Stomach (tissue), 9 donors: Measurements from ENCODE around the gene SDSL. TPM values are rescaled to one million over a fixed set of nuclear protein-coding genes. Genes with fewer than 3 reads are reported as not detected.

ENCODE experiments used
- DNase-seq, 2 donors: peaks; one replicate each; pipeline versions ENCODE4 v3.0.0 to v3.0.0-alpha.2; 2013 to 2019
- H3K27ac ChIP-seq, 5 donors: fragments of 200-600 bp in 4 of 5; sonication (generic) in 4 of 5; one replicate each; pipeline ENCODE4 v1.5.1; 2013 to 2019; ENCODE audit warnings: mild to moderate bottlenecking in 1 of 5, moderate library complexity in 1 of 5
- H3K27me3 ChIP-seq, 3 donors: fragments of 200-600 bp; sonication (generic); one replicate each; pipeline ENCODE4 v1.5.1; 2017 to 2019; ENCODE audit warnings: mixed run types in 1 of 3
- H3K36me3 ChIP-seq, 4 donors: fragments of 200-600 bp; sonication (generic); 1 replicate in 3 of 4; 2 replicates in 1 of 4; pipeline ENCODE4 v1.5.1; 2016 to 2019
- H3K4me1 ChIP-seq, 4 donors: fragments of 200-600 bp; sonication (generic); one replicate each; pipeline ENCODE4 v1.5.1; 2016 to 2019
- H3K4me3 ChIP-seq, 4 donors: fragments of 200-600 bp; sonication (generic) in 3 of 4; one replicate each; pipeline ENCODE4 v1.5.1; 2016 to 2019; ENCODE audit warnings: mild to moderate bottlenecking in 1 of 4
- H3K9me3 ChIP-seq, 4 donors: fragments of 200-600 bp; sonication (generic); one replicate each; pipeline ENCODE4 v1.5.1; 2016 to 2019
- EP300 ChIP-seq: sonication (generic); formaldehyde crosslinking; IDR thresholded peaks from one replicate; pipeline ENCODE4 v1.6.1; 2017; ENCODE audit warnings: antibody characterized with exemption
- POLR2A ChIP-seq, 4 donors: fragments of 450-650 bp; IDR thresholded peaks; one replicate each; pipeline ENCODE4 v1.6.1; 2016; ENCODE audit warnings: antibody characterized with exemption in 4 of 4, control low read depth in 2 of 4, mild to moderate bottlenecking in 1 of 4, moderate library complexity in 1 of 4
- POLR2AphosphoS5 ChIP-seq, 3 donors: sonication (generic); formaldehyde crosslinking; IDR thresholded peaks; one replicate each; pipeline ENCODE4 v1.6.1; 2016; ENCODE audit warnings: antibody characterized with exemption in 3 of 3
- WGBS, 5 donors: extraction: QIAGEN DNeasy Blood & Tissue Kit in 3 of 5; methylation state at CpG; one replicate each; pipeline versions ENCODE4 v1.1.5 to v1.1.7; 2013 to 2018; 5-methylcytosine and 5-hydroxymethylcytosine counted together
- intact Hi-C: fragments of 100-400 bp; cut with DNase I; formaldehyde crosslinking; loops from one replicate; pipeline ENCODE4 v1.15.1; 2023; ENCODE audit warnings: low total_unique reads
- polyA plus RNA-seq, 3 donors: library from polyadenylated mRNA; stranded (reverse); fragments of 200-250 nt; gene quantifications; one replicate each; pipeline ENCODE4 v1.2.3, GENCODE V29; 2013
- total RNA-seq, 5 donors: library from RNA; depleted of rRNA; stranded (reverse); fragments of >200 nt; gene quantifications; one replicate each; pipeline versions ENCODE4 v1.1.0 to v1.2.3, GENCODE V29; 2014 to 2016
- TF ChIP-seq, protein P1 (sequence below), 7 experiments: fragments of 450-650 bp in 4 of 7; fragments of 200-600 bp in 3 of 7; sonication (generic) in 3 of 7; IDR thresholded peaks; one replicate each; pipeline ENCODE4 v1.5.1; 2016 to 2019; ENCODE audit warnings: antibody characterized with exemption in 7 of 7, control low read depth in 2 of 7, mild to moderate bottlenecking in 1 of 7
- donor health status: healthy with polysubstance abuse.
- donor health status: Bipolar disorder and iron deficiency.
- donor health status: healthy.

Gene SDSL
- total and polyA plus RNA-seq, 8 donors, result 5.9 to 27.2 (median 15.1) TPM; not detected in 2

GRCh38 chr12:113456199-113456598, 34.0 kb downstream of the SDSL start:
- 72 to 77% (median 74%) methylated on average over 2 of the region's 2 CpGs for WGBS, 5 donors
- H3K4me1 ChIP-seq, result no peaks in the 10 kb centered on the region
- DNase-seq, result no peak
- H3K36me3 ChIP-seq, result no peaks in the 10 kb centered on the region
- no peaks in the 10 kb centered on the region for H3K9me3 ChIP-seq
- H3K4me3 ChIP-seq, result no peak overlapping the region
- H3K27me3 ChIP-seq, result peaks cover 0 to 71% (median 19%) of the 10 kb centered on the region in 3 donors
- no peak overlapping the region for H3K27ac ChIP-seq
- TF ChIP-seq POLR2AphosphoS5 (IDR thresholded peaks at IDR 0.05) (no peak), POLR2A (IDR thresholded peaks at IDR 0.05) (no peak), EP300 (no peak)
- TF ChIP-seq, protein P1, sequence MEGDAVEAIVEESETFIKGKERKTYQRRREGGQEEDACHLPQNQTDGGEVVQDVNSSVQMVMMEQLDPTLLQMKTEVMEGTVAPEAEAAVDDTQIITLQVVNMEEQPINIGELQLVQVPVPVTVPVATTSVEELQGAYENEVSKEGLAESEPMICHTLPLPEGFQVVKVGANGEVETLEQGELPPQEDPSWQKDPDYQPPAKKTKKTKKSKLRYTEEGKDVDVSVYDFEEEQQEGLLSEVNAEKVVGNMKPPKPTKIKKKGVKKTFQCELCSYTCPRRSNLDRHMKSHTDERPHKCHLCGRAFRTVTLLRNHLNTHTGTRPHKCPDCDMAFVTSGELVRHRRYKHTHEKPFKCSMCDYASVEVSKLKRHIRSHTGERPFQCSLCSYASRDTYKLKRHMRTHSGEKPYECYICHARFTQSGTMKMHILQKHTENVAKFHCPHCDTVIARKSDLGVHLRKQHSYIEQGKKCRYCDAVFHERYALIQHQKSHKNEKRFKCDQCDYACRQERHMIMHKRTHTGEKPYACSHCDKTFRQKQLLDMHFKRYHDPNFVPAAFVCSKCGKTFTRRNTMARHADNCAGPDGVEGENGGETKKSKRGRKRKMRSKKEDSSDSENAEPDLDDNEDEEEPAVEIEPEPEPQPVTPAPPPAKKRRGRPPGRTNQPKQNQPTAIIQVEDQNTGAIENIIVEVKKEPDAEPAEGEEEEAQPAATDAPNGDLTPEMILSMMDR (IDR thresholded peaks at IDR 0.05), result no peak
- intact Hi-C loops, result no loop called here

- 24 to 62% (median 40%) methylated on average over 4 of the region's 4 CpGs for WGBS, 5 donors
- Histone ChIP-seq H3K4me3 (no peak overlapping the region), H3K27ac (no peak overlapping the region), H3K36me3 (no peaks in the 10 kb centered on the region), H3K27me3 (peaks cover 0 to 77% (median 24%) of the 10 kb centered on the region in 3 donors), H3K4me1 (no peaks in the 10 kb centered on the region), H3K9me3 (no peaks in the 10 kb centered on the region)
- DNase-seq, result no peak
- intact Hi-C loops, result no loop called here
- TF ChIP-seq POLR2A (IDR thresholded peaks at IDR 0.05), result no peak
- TF ChIP-seq EP300, result no peak
- TF ChIP-seq POLR2AphosphoS5 (IDR thresholded peaks at IDR 0.05), result no peak
- TF ChIP-seq, protein P1 (IDR thresholded peaks at IDR 0.05), result no peak
Observed at GRCh38 chr12:113456761-113457160, 34.6 kb downstream of the SDSL start.

- Histone ChIP-seq H3K4me1 (peaks cover 0 to 2% (median 1%) of the 10 kb centered on the region in 4 donors), H3K36me3 (no peaks in the 10 kb centered on the region), H3K9me3 (no peaks in the 10 kb centered on the region), H3K27ac (no peak overlapping the region), H3K27me3 (peaks cover 0 to 81% (median 27%) of the 10 kb centered on the region in 3 donors), H3K4me3 (no peak overlapping the region)
- intact Hi-C loops, result no loop called here
- TF ChIP-seq, protein P1 (IDR thresholded peaks at IDR 0.05), result no peak
- TF ChIP-seq POLR2A (IDR thresholded peaks at IDR 0.05) (no peak), POLR2AphosphoS5 (IDR thresholded peaks at IDR 0.05) (no peak), EP300 (no peak)
- WGBS, 5 donors, result 43 to 60% (median 52%) methylated on average over 10 of the region's 10 CpGs
- DNase-seq, result no peak
Observed at GRCh38 chr12:113457185-113457584, 35.0 kb downstream of the SDSL start.

DNA sequence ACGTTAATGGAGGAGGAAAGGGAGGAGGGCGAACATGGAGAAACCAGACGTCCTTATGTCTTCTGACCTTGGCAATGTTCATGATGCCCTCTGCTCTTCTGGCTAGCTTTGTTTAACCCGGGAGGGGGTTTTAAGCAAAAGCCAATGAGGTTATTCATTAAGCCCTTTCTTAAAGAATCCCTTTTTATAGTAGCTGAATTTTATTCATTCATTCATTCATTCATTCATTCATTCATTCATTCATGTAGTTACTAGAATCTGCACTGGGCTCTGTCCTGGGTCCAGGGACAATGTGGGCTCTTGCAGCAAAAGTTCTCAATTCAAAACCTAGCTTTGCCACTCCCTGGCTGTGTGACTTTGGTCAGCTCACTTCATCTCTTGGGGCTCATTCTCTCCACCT, 35.5 kb downstream of the SDSL start:
- Histone ChIP-seq H3K4me3 (no peak overlapping the region), H3K27me3 (peaks cover under 1 to 85% (median 32%) of the 10 kb centered on the region in 3 donors), H3K36me3 (no peaks in the 10 kb centered on the region), H3K27ac (no peak overlapping the region), H3K9me3 (no peaks in the 10 kb centered on the region), H3K4me1 (peaks cover 3 to 7% (median 6%) of the 10 kb centered on the region in 4 donors)
- intact Hi-C loops, result no loop called here
- DNase-seq, result no peak
- 40 to 52% (median 46%) methylated on average over 4 of the region's 4 CpGs for WGBS, 5 donors
- TF ChIP-seq, protein P1 (IDR thresholded peaks at IDR 0.05), result no peak
